Fibroblast of skin of right biceps (primary cell): ENCODE results near the gene GRIN2D.
A peak's percentile ranks its signal among the peaks of the same experiment; 100 is the strongest.

Experiments used
- DNase-seq: peaks from one replicate; pipeline ENCODE4 v3.0.0-alpha.2; 2013

GRIN2D gene

DNA sequence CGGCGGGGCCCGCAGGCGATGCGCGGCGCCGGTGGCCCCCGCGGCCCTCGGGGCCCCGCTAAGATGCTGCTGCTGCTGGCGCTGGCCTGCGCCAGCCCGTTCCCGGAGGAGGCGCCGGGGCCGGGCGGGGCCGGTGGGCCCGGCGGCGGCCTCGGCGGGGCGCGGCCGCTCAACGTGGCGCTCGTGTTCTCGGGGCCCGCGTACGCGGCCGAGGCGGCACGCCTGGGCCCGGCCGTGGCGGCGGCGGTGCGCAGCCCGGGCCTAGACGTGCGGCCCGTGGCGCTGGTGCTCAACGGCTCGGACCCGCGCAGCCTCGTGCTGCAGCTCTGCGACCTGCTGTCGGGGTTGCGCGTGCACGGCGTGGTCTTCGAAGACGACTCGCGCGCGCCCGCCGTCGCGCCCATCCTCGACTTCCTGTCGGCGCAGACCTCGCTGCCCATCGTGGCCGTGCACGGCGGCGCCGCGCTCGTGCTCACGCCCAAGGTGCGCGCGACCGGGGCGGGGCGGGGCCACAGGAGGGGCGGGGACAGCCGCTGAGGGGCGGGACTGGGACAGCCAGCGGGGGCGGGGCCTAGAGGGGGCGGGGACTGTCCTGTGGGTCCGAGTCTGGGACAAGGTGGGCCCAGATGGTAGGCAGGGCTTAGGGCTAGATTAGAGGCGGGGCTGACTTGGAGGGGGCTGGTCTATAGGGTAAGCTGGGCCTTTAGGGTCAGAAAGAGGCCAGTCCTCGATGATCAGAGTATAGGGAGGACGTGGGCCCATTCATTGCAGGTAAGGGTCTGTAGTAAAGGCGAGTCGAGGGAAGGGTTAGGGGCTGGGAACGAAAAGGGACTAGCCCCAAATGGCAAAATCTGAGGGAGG lies 5.1 kb downstream of the GRIN2D start:
- peak; percentile 90 for DNase-seq

DNA sequence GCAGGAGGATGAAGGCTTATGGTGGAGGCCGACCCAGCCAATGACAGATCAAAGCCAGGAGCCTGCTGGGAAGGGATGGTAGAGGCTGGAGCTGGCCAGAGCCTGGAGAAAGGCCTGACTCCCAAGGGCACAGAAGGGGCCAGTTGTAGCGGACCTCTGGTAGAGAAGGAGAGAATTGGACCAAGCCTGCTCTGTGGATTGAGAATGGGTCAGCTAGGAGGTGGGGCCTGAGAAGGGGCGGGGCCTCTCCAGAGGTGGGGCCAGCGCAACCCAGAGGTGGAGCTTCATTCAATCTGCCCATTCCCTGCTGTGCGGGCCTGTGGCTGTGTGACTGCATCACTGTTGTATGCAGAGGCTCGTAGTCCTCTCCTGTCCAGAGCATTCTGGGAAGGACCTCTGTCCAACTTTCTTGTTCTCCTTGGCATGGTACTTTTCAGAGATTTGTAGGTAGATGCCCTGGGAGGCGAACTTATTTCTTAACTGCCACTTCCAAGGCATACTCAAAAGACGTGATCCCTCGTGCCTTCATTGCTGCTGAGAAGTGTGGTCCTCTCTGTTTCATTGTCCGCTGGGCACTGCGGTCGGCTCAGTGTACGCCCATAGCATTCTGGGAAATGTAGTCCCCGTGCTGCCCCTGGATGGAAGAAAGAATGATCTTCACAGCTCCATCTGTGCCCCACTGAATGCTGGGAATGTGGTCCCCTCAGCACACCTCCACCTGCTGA lies 6.7 kb downstream of the GRIN2D start:
- DNase-seq, result peak; percentile 81

DNA sequence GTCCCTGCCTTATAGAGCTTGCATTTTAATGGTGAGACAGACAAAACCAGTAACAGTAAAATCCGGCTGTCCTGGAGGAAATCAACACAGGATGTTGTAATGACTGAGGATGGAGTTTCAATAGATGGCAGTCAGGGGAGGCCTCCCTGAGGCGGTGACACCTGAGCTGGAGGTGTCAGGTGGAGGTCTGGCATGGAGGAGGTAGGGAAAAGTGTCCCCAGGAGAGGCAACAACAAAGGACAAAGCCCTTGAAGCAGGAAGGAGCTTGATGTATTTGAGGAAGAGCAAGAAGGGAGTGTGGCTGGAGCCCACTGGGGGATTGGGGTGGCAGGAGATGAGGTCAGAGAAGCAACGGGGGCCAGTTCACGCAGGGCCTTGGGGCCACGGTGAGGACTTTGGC lies 7.8 kb downstream of the GRIN2D start:
- no peak for DNase-seq

GRCh38 chr19:48403606-48404005 lies 10.1 kb downstream of the GRIN2D start:
- DNase-seq, result peak; percentile 63

- DNase-seq, result no peak
These were observed 11.7 kb downstream of the GRIN2D start for GRCh38 chr19:48405010-48405659.

DNA sequence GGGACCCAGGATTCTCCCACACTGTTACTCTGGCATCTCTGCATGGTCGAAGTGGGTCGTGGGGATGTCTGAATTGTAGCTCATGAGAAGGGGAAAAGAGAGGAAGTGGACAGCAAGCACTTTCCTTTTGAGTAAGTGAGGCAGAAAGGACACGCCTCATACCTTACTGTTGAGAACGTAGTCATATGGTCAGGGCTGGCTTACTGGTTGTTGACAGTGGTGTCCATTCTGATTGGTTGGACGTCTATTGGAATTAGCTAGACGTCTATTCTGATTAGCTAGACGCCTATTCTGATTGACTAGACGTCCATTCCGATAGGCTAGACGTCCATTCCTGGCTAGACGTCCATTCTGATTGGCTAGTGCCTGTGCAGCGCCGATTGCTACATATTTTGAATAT lies 12.4 kb downstream of the GRIN2D start:
- DNase-seq, result no peak

- peak; percentile 80 for DNase-seq
These were observed 20.6 kb downstream of the GRIN2D start for GRCh38 chr19:48413879-48414587.

GRCh38 chr19:48415395-48415794 lies 21.9 kb downstream of the GRIN2D start:
- peak; percentile 81 for DNase-seq

GRCh38 chr19:48415806-48416221 lies 22.3 kb downstream of the GRIN2D start:
- no peak for DNase-seq

GRCh38 chr19:48417421-48417820 lies 24.0 kb downstream of the GRIN2D start:
- DNase-seq, result no peak

DNA sequence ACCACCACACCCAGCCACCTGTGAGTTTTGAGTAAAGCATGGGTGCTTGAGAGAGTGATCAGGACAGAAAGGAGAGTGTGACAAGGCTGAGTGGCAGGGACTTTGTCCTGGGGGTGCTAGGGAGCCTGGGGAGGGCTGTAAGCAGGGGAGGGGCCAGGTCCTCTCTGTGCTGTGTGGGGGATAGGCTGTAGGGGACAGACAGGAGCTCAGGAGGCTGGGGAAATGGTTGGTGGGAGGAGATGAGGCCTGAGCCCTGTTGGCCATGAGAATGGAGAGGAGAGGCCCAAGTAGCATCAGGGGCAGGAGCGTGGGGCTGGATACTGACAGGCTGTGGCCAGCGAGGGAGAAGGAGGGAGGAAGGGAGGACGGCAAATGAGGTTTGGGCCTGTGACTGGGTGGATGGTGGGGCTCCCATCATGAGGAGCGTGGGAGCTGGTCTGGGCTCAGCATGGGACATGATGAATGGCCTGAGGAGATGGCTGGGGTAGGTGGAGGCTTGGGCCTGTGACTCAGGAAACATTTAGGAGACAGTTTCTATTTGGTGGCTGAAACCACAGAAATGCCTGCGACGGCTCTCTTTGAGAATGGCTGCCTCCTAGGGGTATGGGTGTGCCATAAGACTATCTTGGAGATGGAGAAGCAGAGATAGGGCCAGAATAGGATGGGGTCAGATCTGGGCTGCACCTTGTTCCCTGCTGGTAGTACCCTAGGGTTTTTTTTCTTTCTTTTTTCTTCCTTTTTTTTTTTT lies 25.0 kb downstream of the GRIN2D start:
- peak; percentile 82 for DNase-seq

GRCh38 chr19:48419158-48419920 lies 25.9 kb downstream of the GRIN2D start:
- DNase-seq, result peak; percentile 69

- DNase-seq, result no peak
These were observed 28.1 kb downstream of the GRIN2D start for GRCh38 chr19:48421548-48421947.

- peak; percentile 86 for DNase-seq
These were observed 31.3 kb downstream of the GRIN2D start for GRCh38 chr19:48424694-48425219.

- no peak for DNase-seq
These were observed 35.2 kb downstream of the GRIN2D start for GRCh38 chr19:48428670-48429069.

GRCh38 chr19:48433337-48433736 lies 39.9 kb downstream of the GRIN2D start:
- no peak for DNase-seq

- no peak for DNase-seq
These were observed 43.1 kb downstream of the GRIN2D start for GRCh38 chr19:48436586-48436985.

DNA sequence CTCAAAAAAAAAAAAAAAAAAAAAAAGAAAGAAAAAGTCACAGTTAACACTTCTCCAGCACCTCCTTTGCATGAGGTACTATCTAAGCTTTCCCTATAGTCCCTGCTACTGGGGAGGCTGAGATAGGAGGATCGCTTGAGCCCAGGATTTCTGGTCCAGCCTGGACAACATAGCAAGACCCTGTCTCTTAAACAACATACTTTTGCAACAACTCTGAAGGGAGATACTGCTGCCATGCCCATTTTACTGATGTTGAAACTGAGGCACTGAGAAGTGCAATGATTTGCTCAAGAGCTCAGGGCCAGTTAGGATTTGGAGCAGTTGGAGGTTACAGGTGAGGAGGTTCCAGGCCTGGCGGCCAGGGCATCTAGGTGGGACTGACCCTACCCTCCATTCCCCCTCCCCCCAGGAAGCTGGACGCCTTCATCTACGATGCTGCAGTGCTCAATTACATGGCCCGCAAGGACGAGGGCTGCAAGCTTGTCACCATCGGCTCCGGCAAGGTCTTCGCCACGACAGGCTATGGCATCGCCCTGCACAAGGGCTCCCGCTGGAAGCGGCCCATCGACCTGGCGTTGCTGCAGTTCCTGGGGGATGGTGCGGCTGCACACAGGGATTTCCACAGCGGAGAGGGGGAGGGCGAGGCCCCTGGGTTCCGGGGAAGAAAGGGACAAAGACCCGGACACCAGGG lies 48.0 kb downstream of the GRIN2D start:
- no peak for DNase-seq

- no peak for DNase-seq
These were observed 48.9 kb downstream of the GRIN2D start for GRCh38 chr19:48442116-48443035.
